Medulla oblongata (tissue), 1 donor: ENCODE results near the gene KCTD18.
A peak's percentile ranks its signal among the peaks of the same experiment; 100 is the strongest.

ENCODE experiments used
- DNase-seq: peaks from one replicate; pipeline ENCODE4 v3.0.0-alpha.2; 2015; ENCODE audit errors: extremely low spot score

Gene KCTD18

GRCh38 chr2:200486529-200486928 lies 23.3 kb downstream of the KCTD18 start:
- DNase-seq, result no peak

DNA sequence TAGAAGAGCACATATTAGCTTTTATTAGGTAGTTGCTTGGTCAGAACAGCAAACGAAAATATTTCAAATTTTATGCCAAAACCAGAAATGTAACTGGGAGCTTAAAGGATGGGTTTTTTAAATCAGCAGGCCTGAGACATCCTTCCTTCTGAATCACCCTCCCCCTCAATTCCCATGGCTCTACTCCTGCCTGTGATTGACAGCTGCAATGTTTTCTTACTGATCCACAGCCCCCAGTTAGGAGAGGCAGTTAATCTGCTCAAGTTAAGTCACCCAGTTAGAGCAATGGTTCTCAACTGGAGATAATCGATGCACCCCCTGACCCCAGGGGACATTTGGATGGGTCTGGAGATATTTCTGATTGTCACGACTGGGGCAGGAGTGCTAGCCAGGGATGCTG lies 24.9 kb downstream of the KCTD18 start:
- no peak for DNase-seq

- DNase-seq, result no peak
Observed at GRCh38 chr2:200483729-200484198, 26.1 kb downstream of the KCTD18 start.

DNA sequence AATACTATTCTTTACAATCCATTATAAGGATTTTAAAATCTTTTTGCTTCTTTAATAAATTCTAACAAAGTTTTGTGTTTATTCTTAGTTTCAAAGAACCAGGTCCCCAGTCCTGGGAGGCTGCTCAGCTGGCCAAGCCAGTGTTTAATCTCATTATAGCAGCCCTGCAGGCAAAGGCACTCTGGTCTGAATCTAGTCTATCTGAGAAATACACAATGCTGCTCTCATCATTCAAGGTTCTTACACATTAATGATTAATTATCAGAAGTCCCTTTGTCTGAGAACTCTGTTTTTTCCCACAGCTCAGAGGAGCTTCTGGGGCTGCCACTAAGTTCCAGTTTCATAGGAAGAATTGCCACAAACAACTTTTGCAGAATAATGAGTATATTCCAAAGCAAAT lies 27.7 kb downstream of the KCTD18 start:
- DNase-seq, result no peak

- DNase-seq, result no peak
Observed at GRCh38 chr2:200479692-200480265, 30.1 kb downstream of the KCTD18 start.

- peak; percentile 65 for DNase-seq
Observed at GRCh38 chr2:200477667-200478131, 32.2 kb downstream of the KCTD18 start.

DNA sequence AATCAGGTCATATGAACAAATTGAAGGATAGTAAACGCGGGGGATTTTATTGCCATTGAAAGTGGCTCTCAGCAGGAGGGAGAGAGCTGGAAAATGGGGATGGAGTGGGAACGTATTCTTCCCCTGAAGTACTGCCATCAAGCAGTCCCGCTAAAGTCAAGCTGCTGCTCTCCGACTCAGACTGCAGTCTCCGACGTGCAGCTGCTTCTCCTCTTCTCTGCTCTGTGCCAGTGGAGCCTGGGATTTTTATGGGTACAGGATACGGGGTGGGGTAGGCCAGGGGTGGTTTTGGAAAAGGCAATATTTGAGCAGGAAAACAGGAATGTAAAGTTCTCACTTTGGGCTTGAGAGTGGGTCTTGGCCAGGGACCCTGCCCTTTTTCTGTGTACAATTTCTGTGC lies 33.0 kb downstream of the KCTD18 start:
- DNase-seq, result no peak

DNA sequence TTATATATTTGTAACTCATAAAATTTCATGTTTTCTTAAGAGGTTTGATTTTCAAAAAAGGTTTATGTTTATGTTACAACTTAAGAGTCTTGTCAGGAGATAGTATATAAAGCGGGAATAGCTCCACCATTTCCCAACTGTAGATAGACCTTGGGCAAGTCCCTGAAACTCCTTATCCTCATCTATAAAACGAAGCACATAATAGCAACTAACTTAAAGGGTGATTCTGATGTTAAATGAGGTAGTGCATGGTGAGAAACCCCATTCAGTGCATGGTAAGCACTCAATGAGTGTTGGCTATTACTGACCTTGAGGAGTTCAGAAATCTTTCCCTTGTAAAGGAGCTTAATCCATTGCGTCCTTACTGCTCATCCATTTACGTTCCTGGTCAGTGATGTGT lies 34.1 kb downstream of the KCTD18 start:
- no peak for DNase-seq

DNA sequence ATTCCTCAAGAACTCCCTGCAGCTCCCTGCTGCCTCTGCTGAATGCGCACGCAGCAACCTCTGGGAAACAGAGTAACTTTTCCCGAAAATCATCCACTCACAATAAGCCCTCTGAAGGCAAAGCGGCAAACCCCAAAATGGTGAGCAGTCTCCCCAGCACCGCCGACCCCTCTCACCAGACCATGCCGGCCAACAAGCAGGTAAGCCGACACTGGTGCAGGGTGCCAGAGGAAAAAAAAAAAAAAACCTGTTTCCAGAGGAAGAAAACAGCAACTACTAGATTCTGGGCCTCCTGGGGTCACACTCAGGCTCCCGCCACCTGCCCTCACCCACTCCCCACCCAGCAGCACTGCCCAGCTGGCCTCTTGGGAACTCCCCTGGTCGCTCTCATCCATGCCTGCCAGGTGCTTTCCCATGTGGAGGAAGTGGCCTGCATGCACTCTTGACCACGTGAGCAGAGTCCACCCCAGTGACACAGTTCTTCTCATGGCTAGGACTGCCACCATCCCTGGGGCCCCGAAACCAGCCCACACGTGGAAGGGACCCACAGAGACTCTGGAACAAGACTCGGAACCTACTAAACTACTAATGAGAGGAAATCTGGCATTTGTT lies 36.9 kb downstream of the KCTD18 start:
- DNase-seq, result no peak

DNA sequence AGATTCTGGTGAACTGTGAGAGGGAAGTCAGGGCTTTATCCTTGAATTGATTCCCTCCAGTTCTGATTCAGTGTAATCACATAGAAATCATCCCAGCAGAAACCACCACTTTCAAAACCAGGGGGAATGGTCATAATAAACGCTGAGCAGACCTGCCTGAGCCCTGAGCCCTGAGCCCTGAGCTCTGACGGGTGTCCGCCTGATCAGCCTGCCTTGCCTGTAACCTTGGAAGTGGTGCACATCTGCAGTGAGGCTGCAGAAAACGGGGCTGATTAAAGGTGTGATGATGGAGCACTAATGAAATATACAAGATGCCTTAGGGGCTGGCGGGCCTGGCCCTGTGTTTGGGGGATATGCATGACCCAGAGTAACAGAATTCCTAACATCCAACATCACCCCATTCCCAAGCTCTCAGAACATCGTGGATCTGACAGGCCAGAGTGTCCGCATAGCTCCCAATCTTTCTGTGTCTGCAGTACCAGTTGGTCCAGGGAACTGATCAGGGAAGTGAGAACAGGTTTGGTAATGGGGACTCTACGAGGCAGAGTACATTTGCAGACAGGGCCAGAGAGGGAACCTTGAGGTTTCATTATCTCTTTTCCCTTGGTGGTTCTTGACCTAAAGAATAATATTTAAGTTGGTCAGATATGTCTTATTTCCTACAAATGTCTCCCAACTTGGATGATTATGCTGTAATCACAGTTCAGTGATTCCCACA lies 37.8 kb downstream of the KCTD18 start:
- DNase-seq, result no peak

- DNase-seq, result peak; percentile 85
Observed at GRCh38 chr2:200471324-200471848, 38.5 kb downstream of the KCTD18 start.

- DNase-seq, result peak; percentile 89
Observed at GRCh38 chr2:200470230-200470629, 39.6 kb downstream of the KCTD18 start.

DNA sequence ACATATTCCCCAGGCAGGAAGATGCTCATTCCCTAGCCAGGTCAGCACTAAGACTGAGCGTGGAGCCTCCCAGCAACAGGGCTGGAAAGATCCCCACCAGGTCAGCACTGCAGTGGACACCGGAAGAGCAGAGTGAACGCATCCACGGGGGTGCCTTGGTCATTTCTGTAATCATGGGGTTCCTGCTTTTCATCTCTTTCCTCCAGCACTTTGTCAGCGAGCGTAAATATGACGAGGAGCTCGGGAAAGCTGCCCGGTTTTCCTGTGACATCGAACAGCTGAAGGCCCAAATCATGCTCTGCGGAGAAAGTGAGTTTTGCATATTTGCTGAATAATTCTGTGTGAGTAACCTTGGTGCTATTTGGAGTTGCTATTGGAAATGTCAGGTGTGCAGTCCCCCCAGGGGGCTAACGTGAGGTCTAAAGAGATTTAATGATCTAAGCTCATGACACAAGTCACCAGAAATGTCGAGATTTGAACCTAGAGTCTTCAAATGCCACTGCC lies 40.1 kb downstream of the KCTD18 start:
- DNase-seq, result peak; percentile 67

DNA sequence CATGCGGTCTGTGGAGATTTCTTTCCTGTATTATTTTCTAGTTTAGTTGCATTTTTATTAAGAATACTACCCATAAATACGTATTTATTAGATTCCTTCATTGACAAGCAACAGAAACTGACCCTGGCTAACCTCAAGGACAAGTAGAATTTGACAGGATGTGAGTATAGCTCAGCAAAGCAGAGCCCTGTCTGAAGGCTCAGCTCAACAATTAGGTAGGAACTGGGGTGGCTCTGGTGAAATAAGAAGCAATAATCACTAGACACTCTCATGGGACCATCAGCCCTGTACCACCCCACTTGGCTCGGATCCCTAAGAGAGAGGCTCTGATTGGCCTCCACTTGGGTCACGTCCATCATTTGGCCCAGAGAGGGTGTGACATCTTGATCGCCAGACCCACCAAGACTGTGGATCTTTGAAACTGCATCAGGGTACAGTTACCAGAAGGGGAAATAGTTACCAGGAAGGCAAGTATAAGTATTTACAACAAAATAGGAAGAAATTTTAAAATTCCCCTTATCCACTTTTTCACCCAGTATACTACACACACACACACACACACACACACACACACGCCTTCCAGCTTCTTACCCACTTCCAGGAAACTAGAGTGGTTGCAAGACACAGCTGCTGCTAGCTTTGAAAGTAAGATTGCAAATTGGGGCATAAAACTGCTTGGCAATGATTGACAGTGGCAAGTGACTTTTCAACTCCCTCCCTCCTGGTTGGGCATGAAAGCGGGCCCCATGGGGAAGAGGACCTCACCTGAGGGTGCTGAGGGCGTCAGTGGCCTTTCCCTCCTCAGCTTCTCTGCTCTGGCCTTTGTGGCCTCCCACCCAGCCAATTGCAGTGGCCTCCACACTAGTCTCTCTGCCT lies 41.8 kb downstream of the KCTD18 start:
- no peak for DNase-seq

GRCh38 chr2:200466425-200467418 lies 43.1 kb downstream of the KCTD18 start:
- DNase-seq, result no peak

DNA sequence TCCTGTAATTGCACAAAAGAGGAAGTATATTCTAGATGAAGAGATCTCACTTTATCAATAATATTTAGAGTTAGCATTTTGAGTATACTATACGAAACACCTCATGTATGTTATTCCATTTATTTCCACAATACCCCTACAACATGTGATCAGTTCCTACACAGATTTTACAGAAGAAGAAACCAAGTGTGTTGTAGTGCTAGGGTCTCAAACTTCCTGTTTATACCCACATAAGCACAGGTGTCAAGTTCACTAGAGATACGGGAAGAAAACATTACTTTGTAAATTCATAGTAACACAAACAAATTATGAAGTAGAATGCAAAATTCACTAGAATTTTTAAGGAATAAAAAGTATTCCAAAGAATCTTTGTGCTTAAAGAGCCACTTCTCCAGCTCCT lies 46.4 kb downstream of the KCTD18 start:
- DNase-seq, result no peak

DNA sequence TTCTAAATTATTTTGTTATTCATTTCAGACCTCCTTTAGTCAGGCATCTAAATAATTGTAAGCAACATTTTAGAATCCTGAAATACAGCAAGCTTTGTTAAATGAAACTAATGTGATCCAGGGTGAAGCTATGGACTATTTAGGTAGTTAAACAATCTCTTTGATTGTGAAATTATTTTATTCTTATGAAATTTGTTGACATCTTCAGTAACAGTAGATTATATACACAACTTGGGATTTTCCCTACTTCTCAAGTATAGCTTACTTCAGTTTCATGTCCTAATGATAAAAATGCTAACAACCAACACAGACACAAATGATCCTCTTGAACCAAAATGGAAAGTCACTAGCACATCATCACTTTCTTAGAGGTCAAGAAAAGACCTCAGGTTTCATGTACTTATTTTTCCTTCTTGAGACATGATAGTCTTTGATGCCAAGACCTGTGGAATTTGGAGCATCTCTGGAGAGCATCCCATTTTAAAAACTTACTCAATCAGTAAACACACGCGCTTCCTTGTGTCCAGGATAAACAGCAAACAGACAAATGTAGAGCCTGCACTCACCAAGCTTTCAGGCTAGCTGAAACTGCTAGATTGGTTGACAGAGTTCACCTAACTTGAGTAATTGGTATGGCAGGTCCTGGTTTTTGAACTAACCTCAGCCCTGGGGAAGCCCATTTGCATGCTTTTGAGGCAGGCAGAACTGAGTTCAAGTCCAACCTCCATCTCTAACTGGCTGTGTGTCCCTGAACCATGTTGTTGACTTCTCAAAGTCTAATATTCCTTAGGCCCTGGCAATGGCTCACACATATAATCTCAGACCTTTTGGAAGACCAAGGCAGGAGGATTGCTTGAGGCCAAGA lies 47.8 kb downstream of the KCTD18 start:
- no peak for DNase-seq

GRCh38 chr2:200459101-200459500 lies 50.8 kb downstream of the KCTD18 start:
- DNase-seq, result no peak

- peak; percentile 55 for DNase-seq
Observed at GRCh38 chr2:200456567-200456966, 53.3 kb downstream of the KCTD18 start.
